Stimulated activated CD8-positive, alpha-beta memory T cell treated with anti-CD3 and anti-CD28 coated beads, Interleukin-2, amount 100 ng/mL, for 1 hour (primary cell): Measurements from ENCODE around the gene MUC20.
"Not testable (repeated sequence)": the region's sequence is repeated elsewhere in the genome, so short reads cannot be mapped to it uniquely, and the experiment has no call there.

ENCODE experiments used
- DNase-seq, 2 donors: peaks; one replicate each; pipeline ENCODE4 v3.0.0-alpha.2; 2020; ENCODE audit warnings: low read depth in 2 of 2

The MUC20 gene

GRCh38 chr3:195692781-195693427 is 27.9 kb upstream of the MUC20 start:
- no peak for DNase-seq

- DNase-seq, result no peak
Measured at GRCh38 chr3:195693428-195694216, 27.2 kb upstream of the MUC20 start.

- not testable (repeated sequence) for DNase-seq
Measured at GRCh38 chr3:195694217-195695076, 26.3 kb upstream of the MUC20 start.

- DNase-seq, result no peak
Measured at GRCh38 chr3:195696632-195697278, 24.0 kb upstream of the MUC20 start.

DNA sequence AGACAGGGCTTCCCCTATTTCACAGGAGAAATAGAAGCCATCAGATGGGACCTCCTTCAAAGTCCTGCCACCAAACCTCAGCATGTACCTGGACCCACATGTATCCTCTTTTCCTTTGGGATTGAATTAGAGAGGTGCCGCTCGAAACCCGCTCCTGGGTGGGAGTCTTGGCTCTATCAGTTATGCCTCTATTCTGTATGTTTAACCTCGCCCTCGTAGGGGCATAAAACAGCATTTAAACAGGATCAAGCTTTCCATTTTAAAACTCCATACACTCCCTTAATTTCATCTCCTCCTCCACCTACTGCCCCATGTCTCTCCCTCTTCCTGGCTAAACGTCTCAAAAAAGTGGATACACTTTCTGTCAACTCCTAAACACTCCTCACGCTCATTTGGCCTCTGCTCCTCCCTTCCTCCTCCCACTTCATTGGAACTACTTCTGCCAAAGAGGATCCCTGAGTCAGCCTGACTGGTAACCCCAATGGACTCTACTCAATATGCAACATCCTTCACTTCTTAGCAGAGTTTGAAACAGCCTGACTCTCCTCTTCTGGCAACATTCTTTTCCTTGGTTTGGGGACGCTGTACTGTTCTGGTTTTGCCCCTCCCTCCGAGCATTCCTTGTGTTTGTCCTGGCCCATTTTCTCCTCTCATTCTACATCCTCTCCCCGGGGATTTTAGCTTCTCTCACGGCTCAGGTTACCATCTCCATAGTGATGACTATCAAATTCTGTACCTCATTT is 23.0 kb upstream of the MUC20 start:
- DNase-seq, result no peak

DNA sequence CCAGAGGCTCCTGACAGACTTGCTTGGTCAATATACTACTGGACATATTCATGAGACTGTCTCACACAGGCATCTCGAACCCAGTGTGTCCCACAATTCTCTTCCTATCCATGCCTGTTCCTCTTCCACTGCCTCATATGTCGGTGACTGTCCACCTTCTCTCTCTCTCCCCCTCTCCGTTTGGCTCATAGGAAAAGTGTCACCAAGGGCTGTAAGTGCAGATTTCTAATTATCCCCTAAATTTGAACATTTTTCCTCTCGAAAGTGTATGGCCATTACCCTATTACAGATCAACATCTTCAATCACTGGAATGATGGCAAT is 22.5 kb upstream of the MUC20 start:
- no peak for DNase-seq

GRCh38 chr3:195698647-195699387 is 22.0 kb upstream of the MUC20 start:
- DNase-seq, result no peak

DNA sequence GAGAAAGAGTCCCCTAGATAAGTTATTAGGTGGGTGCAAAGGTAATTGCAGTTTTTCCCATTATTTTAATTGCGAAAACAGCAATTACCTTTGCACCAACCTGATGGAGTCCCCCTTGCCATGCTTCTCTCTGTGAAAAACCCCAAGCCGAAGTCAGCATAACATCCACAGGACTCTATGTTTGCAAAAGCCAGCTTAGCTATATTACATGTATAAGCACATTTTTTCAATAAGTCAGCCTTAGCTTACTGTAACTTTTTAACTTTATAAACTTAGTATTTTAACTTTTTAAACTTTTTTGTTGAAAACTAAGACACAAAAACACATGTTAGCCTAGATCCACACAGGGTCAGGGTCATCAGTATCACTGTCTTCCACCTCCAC is 21.4 kb upstream of the MUC20 start:
- DNase-seq, result no peak

GRCh38 chr3:195699860-195700259 is 20.9 kb upstream of the MUC20 start:
- DNase-seq, result no peak

GRCh38 chr3:195700319-195700718 is 20.5 kb upstream of the MUC20 start:
- no peak for DNase-seq

GRCh38 chr3:195701042-195701915 is 19.5 kb upstream of the MUC20 start:
- DNase-seq, result no peak

GRCh38 chr3:195703776-195704175 is 17.0 kb upstream of the MUC20 start:
- DNase-seq, result no peak

DNA sequence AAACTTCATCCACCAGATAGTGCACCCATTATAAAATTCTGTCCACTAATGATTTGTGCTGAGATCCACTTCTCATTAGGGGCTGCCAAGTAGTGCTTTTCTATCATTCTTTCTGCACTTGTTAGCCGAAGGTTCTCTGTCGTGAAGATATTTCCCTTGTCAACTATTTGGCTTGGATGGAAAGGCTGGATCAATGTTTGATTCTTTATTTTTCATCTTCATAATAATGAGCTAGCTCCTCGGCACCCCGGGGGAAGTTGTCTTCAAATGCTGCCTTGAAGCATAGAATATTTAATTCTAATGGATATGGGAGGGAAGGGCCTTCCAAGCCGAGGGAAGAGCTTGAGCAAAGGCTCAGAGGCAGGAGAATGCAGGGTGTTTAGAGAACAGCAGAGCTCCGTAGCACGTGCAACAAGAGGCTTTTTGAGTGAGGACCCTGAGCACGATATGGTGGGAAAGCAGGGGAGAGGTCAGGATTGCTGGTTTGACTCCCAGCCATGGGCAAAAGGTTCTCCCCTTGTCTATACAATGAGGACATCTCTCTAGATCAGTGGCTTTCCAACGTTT is 16.3 kb upstream of the MUC20 start:
- no peak for DNase-seq

DNA sequence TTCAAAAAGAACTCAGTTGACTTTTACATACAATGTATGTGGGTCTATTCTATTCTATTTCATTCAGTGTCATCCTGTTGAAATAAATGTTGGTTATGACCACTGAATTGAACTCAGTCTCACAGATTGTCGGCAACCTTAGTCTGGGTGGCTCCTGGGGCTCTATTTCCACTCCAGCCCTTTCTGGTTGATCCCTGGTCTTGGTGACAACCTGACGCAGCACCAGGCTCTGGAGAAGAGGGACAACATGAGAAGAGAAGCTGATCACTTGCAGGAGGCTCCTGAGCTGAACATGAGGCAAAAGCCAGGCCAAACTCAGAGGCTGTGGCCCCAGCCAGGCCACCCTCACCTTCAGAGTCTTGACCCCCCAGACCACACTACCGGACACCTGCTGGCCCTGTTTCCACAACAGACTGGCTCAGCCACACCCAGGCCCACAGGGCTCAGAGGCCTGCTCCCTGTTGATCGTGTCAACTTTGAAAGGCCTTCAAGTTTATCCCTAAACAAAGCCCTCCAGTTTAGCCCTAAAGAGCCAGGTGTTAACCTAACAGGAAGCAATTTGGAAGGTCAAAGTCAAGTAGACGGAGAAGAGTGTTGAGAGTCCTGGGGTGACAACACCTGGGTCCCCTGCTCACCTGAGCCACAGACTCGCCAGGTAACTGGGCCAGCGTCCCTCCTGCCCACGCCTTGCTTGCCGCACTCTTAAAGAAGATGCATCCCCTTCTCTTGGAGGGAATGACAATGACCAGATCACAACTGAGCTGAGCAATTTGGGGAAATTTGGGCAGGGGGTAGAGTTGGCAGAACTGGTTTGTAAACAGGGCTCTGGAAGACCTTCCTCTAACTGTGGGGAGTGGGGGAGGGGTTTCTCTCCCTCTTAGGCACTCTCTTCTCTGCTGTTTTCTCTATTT is 15.4 kb upstream of the MUC20 start:
- DNase-seq, result no peak

GRCh38 chr3:195708061-195708460 is 12.7 kb upstream of the MUC20 start:
- no peak for DNase-seq

GRCh38 chr3:195708626-195709481 is 11.9 kb upstream of the MUC20 start:
- DNase-seq, result no peak

DNA sequence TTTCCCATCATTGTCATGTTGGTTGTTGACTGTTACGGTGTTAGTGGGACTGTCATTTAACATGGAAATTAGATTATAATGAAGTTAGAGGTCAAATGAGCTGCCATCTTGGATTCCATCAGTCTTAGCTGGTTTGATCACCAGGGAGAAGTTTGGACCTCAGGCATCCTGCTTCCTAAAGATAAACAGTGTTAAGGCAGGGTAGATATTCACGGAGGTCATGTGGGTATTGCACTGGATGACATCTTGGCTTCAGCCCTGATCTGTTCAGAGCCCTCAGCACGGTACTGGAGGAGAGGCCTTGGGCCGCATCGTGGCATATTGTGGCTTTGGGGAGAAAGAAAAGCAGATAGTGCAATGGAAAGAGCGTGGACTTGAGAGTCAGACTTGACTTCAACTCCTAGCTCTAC is 11.1 kb upstream of the MUC20 start:
- DNase-seq, result no peak
